Hepatocyte (in vitro differentiated cells): Measurements from ENCODE around the gene DYNLL1. TPM values are rescaled to one million over a fixed set of nuclear protein-coding genes. Genes with fewer than 3 reads are reported as not detected.

Experiments used
- DNase-seq: peaks from one replicate; pipeline ENCODE4 v3.0.0-alpha.2; 2016; ENCODE audit warnings: low spot score
- H2AFZ ChIP-seq: fragments of 200-600 bp; sonication (generic); 2 replicates; pipeline ENCODE4 v1.6.0; 2016; ENCODE audit warnings: antibody characterized with exemption, mild to moderate bottlenecking
- H3K27ac ChIP-seq: fragments of 200-600 bp; sonication (generic); 2 replicates; pipeline ENCODE4 v1.5.1; 2016; ENCODE audit warnings: mild to moderate bottlenecking
- H3K27me3 ChIP-seq: fragments of 200-600 bp; sonication (generic); 2 replicates; pipeline ENCODE4 v1.6.1; 2016
- H3K36me3 ChIP-seq: fragments of 200-600 bp; sonication (generic); replicated peaks from 2 replicates; pipeline ENCODE4 v1.5.1; 2016; ENCODE audit warnings: low read depth; ENCODE audit not compliant: insufficient read depth
- H3K4me1 ChIP-seq: fragments of 200-600 bp; sonication (generic); 2 replicates; pipeline ENCODE4 v1.5.1; 2016; ENCODE audit warnings: mild to moderate bottlenecking, moderate library complexity; ENCODE audit not compliant: insufficient read depth
- H3K4me2 ChIP-seq: fragments of 200-600 bp; sonication (generic); 2 replicates; pipeline ENCODE4 v1.6.0; 2016
- H3K4me3 ChIP-seq: fragments of 200-600 bp; sonication (generic); 2 replicates; pipeline ENCODE4 v1.5.1; 2016; ENCODE audit warnings: mild to moderate bottlenecking
- H3K79me2 ChIP-seq: fragments of 200-600 bp; sonication (generic); 2 replicates; pipeline ENCODE4 v1.6.0; 2017; ENCODE audit warnings: mild to moderate bottlenecking
- H3K9me2 ChIP-seq: fragments of 200-600 bp; sonication (generic); replicated peaks from 2 replicates; pipeline ENCODE4 v1.6.0; 2017; ENCODE audit warnings: mild to moderate bottlenecking; ENCODE audit not compliant: insufficient read depth
- H3K9me3 ChIP-seq: fragments of 200-600 bp; sonication (generic); 2 replicates; pipeline ENCODE4 v1.5.1; 2016; ENCODE audit warnings: low read depth, mild to moderate bottlenecking
- H4K20me1 ChIP-seq: fragments of 200-600 bp; sonication (generic); 2 replicates; pipeline ENCODE4 v1.6.0; 2016; ENCODE audit warnings: mild to moderate bottlenecking; ENCODE audit not compliant: insufficient read depth, poor library complexity, severe bottlenecking
- EZH2 ChIP-seq: fragments of 200-600 bp; sonication (generic); IDR thresholded peaks from 2 replicates; pipeline ENCODE4 v1.6.1; 2016; ENCODE audit warnings: antibody characterized with exemption, mild to moderate bottlenecking, borderline replicate concordance
- EZH2phosphoT487 ChIP-seq: fragments of 200-600 bp; sonication (generic); IDR thresholded peaks from one replicate; pipeline ENCODE4 v1.6.1; 2018; ENCODE audit warnings: antibody characterized with exemption, mild to moderate bottlenecking, low read depth, moderate library complexity; ENCODE audit not compliant: unreplicated experiment, severe bottlenecking
- WGBS: methylation state at CpG from one replicate; pipeline ENCODE4 v1.1.6; 2016; ENCODE audit warnings: low lambda C conversion rate; ENCODE audit errors: missing lambda C conversion rate; 5-methylcytosine and 5-hydroxymethylcytosine counted together
- polyA plus RNA-seq: library from polyadenylated mRNA; unstranded; fragments of >200 nt; fragmentation: Nextera tagmentation; extraction: Ambion mirVana; gene quantifications from 2 replicates; pipeline ENCODE4 v1.2.1, GENCODE V29; 2016
- total RNA-seq: library from RNA; depleted of rRNA; stranded (reverse); fragments of >200 nt; gene quantifications from 2 replicates; pipeline ENCODE4 v1.2.3, GENCODE V29; 2014
- TF ChIP-seq, protein P1 (sequence below): fragments of 200-600 bp; sonication (generic); IDR thresholded peaks from 2 replicates; pipeline ENCODE4 v1.5.1; 2016; ENCODE audit warnings: antibody characterized with exemption, mild to moderate bottlenecking; ENCODE audit not compliant: poor library complexity

DYNLL1 gene
- total and polyA plus RNA-seq, 2 experiments from 2014 or later, result 383 to 641 TPM

DNA sequence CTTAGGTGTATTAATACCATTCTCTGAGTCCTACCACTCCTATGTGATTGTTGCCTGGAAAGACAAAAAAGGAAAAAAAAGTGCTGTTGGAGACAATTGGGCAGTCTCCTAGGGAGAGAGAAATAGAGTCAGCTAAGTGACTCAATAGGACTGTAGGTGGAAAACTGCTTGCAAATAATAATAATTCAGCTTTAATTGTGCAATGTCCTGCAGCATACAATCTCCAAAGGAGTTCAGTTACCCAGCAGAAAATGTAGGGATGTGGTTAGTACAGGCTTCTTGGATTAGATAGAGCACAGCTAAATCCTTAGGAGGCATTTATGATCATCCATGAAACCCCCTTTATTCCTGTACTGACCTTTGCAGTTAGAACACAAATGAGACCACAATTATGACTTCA is 23.4 kb upstream of the DYNLL1 start:
- no peak overlapping the region for H3K27ac ChIP-seq
- peaks cover 60% of the 10 kb centered on the region for H3K79me2 ChIP-seq

DNA sequence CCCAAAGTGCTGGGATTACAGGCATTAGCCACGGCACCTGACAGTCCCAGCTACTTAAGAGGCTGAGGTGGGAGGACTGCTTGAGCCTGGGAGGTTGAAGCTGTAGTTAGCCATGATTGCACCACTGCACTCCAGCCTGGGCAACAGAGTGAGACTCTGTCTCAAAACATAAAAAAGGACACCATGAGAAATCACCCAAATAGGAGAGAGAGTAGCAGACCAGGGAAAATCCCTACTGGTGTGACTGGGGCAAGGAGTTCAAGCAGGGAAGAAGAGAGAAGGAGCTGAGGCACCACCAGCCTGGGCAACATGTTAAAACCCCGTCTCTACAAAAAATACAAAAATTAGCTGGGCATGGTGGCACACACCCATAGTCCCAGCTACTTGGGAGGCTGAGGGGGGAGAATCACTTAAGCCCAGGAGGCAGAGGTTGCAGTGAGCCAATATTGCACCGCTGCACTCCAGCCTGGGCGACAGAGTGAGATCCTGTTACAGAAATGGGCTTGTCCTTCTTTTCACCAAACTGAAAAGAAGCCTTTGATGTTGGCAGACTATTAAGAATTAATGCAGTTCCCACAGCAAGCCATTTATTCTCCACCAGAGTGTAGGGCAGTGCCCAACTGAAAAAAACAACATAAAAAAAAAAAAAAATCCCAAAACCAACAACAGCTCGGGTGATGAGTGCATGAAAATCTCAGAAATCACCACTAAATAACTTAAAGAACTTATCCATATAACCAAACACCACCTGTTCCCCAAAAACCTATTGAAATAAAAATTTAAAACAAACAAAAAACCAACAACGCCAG is 21.9 kb upstream of the DYNLL1 start:
- WGBS, result 73% methylated on average over 6 of the region's 6 CpGs
- no peak for TF ChIP-seq EZH2phosphoT487
- TF ChIP-seq EZH2, result no peak
- TF ChIP-seq, protein P1, sequence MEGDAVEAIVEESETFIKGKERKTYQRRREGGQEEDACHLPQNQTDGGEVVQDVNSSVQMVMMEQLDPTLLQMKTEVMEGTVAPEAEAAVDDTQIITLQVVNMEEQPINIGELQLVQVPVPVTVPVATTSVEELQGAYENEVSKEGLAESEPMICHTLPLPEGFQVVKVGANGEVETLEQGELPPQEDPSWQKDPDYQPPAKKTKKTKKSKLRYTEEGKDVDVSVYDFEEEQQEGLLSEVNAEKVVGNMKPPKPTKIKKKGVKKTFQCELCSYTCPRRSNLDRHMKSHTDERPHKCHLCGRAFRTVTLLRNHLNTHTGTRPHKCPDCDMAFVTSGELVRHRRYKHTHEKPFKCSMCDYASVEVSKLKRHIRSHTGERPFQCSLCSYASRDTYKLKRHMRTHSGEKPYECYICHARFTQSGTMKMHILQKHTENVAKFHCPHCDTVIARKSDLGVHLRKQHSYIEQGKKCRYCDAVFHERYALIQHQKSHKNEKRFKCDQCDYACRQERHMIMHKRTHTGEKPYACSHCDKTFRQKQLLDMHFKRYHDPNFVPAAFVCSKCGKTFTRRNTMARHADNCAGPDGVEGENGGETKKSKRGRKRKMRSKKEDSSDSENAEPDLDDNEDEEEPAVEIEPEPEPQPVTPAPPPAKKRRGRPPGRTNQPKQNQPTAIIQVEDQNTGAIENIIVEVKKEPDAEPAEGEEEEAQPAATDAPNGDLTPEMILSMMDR, result no peak
- Histone ChIP-seq H3K4me2 (no peak overlapping the region), H3K9me2 (no peaks in the 10 kb centered on the region), H3K4me3 (no peak overlapping the region), H4K20me1 (peaks cover under 1% of the 10 kb centered on the region), H2AFZ (no peak overlapping the region), H3K9me3 (no peaks in the 10 kb centered on the region), H3K79me2 (peaks cover 45% of the 10 kb centered on the region), H3K36me3 (no peaks in the 10 kb centered on the region), H3K4me1 (peaks cover 6% of the 10 kb centered on the region), H3K27me3 (no peaks in the 10 kb centered on the region), H3K27ac (peak overlapping the region; percentile 16)
- no peak for DNase-seq

More for the DNA sequence above, 23.4 kb upstream of the DYNLL1 start:
- Histone ChIP-seq H2AFZ (no peak overlapping the region), H3K4me2 (no peak overlapping the region), H3K27me3 (no peaks in the 10 kb centered on the region), H3K36me3 (no peaks in the 10 kb centered on the region), H3K4me3 (no peak overlapping the region), H4K20me1 (peaks cover 15% of the 10 kb centered on the region), H3K4me1 (peaks cover 8% of the 10 kb centered on the region), H3K9me3 (no peaks in the 10 kb centered on the region), H3K9me2 (no peaks in the 10 kb centered on the region)
- TF ChIP-seq, protein P1, result no peak
- no peak for DNase-seq

DNA sequence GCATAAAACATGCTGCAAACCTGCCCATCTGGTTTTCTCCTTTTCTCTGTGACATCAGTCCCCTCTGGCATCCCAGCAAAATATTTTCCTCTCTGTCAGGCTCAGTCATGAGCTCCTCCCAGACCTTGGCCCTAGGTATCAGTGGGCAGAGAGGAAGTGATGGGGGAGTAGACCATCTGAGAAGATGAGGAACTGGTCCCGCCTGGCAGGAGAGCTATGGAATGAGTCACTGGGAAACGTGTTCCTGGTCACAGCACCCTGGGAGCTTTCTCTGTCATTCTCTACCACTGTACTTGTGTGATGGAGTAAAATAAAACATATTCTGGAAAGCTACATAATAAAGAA is 21.3 kb upstream of the DYNLL1 start:
- peak; percentile 56 for DNase-seq

More for the DNA sequence above, 21.3 kb upstream of the DYNLL1 start:
- no peaks in the 10 kb centered on the region for H3K27me3 ChIP-seq
- no peak overlapping the region for H3K4me3 ChIP-seq
- peaks cover 6% of the 10 kb centered on the region for H3K4me1 ChIP-seq
- no peaks in the 10 kb centered on the region for H3K9me3 ChIP-seq
- H3K27ac ChIP-seq, result no peak overlapping the region
- no peaks in the 10 kb centered on the region for H3K9me2 ChIP-seq
- H4K20me1 ChIP-seq, result no peaks in the 10 kb centered on the region
- WGBS, result 30% methylated on average over 2 of the region's 2 CpGs
- TF ChIP-seq, protein P1, result no peak
- TF ChIP-seq EZH2 (no peak), EZH2phosphoT487 (no peak)
- no peaks in the 10 kb centered on the region for H3K36me3 ChIP-seq
- H2AFZ ChIP-seq, result no peak overlapping the region
- H3K4me2 ChIP-seq, result no peak overlapping the region
- H3K79me2 ChIP-seq, result peaks cover 42% of the 10 kb centered on the region
